GM18951 (cell line): ENCODE data around the gene EVI5.

Source experiments
- POLR2A ChIP-seq: IDR thresholded peaks from 4 replicates; pipeline ENCODE4 v1.6.1; 2011; ENCODE audit warnings: mild to moderate bottlenecking; ENCODE audit not compliant: insufficient read length, insufficient read depth; ENCODE audit errors: extremely low read depth
- in situ Hi-C: fragments of 300-500 bp; cut with MboI; formaldehyde crosslinking; loops from one replicate; pipeline ENCODE4 v1.12.0; 2022; ENCODE audit warnings: low sequenced_read_pairs, mixed read lengths, inconsistent platforms; ENCODE audit not compliant: unreplicated experiment

EVI5 gene

DNA sequence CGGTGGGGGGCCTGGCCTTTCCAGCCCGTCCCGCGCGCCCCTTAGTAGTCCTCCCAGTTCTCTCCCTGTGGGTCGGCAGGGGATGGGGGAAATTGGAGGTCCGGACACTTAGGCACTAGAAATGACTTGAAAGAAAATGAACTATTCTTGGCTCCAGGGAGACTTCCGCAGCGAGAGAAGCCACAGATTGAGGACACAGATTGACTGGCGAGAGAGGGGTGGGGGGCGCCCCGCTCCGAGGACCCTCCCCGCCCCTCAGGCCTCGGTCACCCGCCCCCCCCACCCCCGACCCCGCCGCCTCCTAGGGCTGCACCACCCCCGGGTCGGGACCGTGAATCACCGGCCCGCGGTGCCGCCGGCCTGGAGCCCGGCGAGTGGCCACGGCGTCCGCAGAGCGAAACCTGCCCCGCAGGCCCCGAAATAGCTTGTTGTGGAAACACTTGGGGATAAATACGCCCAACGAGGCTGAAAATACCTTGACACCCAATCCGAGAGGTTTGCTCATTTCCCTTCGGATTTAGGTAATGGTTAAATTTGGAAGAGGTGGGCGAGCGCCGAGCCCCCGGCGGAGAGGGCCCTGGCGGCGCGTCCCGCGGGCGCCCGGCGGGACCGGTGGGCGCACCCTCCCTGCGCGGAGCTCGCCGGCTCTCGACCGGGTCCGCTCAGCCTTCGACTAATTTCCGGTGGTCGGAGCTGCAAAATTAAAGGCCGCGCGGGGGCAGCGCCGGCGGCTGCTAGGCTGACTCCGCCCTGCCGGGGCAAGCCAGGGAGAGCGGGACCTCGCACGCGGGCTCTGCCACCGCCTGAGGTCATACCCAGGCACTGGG lies 298.4 kb downstream of the EVI5 start, which contains the start of gene GFI1:
Gene GFI1, minus strand, starts transcription at position 675 of the 827 bp plus-strand sequence. CDS start 3,438 bp downstream, outside the sequence.
- peak; percentile 65 for TF ChIP-seq POLR2A
- in situ Hi-C loops = loop anchor here (10.0 kb wide), 1 partner anchor 98 kb away; no protein-coding TSS in a partner anchor

DNA sequence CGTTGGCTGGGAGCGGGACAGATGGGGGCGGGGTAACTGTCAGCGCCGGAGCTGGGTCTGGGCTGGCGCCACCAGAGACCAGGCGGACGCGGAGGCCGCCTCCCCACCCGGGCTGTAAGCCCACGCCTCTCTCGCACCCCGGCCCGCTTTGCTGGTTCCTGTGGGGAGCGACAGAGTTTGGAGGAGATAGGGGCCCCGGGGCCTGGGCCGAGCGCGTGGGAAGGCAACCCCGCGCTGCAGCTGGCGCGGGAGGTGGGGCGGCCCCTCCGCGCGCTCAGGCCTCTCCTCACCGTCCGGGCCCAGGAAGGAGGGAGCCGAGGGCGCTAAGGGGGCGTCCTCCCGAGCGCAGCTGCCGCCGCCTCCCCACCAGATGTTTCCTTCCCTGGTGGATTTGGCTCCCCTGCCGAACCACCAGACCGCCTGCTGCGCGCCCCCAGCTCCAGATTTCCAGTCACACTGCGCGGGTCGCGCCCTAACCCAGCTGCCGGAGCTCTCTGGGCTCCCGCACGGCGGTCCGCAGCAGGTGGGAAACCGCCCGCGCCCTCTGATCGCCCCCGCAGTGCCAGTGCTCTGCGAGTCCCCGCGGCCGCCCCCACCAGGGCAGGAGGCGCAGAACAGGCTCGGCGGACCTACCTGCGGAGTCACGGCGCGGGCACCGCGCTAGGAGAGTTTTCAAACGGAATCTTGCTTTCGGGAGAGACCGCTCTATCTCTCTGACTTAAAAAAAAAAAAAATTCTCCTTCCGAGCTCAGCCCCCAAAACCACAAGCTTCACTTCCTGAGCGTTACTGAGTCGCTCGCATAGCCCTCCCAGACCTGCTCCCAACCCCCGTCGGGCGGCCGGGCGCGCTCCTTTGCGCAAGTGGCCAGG lies 299.3 kb downstream of the EVI5 start:
- in situ Hi-C loops = loop anchor here (10.0 kb wide), 1 partner anchor 99 kb away; no protein-coding TSS in a partner anchor
- TF ChIP-seq POLR2A = peak; percentile 58

DNA sequence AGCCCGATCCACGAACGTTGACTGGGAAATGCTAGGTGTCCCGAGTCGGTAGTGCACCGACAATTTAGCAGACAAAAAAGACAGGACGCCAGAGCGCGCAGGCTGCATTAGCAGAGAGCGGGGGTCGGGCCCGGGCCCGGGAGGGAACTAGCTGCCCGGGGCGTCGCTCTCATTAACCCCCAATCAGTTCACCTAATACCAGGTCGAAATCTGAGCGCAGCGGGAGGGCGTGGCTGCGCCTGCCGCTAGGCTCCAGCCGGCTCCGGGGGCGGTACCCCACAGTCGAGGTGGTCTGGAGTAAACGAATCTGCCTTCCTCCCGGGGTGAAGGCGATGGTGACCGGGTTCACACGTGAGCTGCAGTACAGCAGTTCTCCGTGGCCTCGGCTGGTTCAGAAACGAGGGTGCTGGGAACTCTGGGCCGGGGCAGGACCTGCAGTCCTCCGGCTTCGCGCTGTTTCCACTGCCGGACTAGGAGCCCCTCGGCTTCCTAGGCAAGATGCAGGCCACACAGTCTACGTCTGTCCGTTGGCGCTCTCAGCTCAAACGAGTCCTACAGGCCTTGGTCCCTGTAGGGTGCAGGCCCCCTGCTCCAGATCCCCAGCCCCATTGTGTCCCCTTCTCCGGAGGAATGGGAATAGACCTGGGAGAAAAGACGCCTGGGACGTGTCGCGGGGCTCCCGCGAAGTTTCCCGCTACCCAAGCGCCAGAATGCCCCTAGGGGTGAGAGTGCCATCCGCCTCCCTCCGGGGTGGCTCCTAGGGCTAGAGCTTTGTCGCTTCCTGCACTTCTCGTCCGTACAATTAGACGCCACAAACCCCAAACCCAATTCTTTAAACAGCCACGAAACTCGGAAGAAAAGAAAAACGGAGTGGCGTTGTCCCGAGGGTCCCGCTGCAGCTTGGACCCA lies 300.2 kb downstream of the EVI5 start:
- in situ Hi-C loops = loop anchor here (10.0 kb wide), 1 partner anchor 100 kb away; no protein-coding TSS in a partner anchor
- peak; percentile 64 for TF ChIP-seq POLR2A

DNA sequence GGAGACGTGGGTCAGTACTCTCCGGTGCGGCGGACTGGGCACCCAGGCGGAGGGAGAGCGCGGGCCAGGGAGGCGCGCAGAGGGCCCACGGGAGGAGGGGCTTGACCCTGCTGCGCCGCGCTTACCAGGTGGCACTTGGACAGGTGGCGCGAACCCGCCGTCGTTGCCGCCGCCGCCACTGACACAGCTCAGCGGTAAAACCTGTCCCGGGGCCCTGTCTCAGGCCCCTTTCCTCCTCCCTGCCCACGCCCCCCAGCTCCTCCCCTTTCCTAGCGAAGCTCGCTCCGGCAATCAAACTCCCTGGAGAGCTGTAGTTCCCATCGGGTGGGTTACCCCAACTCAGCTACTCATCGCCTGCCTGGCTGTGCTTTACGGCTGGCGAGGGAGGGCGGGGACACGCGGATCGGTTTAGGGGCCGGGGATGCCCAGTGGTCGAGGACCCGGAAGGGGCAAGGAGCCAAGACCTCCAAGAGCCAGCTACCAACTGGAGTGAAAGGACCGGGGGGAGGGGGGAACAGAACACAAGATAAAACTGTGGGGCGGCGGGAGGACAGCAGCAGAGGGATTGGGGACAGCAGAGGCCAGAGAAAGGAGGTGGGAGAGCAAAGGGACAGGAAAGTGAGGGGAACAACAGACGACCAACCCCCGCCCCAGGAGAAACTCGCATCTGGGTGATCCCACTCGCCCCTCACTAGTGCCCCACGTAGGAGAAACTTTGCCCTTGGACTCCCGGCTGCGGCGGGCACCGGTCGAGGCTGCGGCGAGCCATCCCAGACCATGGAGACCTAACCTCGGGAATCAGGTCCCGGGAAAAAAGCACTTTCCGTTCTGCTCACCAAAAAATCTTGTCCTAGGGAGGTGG lies 301.1 kb downstream of the EVI5 start:
- in situ Hi-C loops = loop anchor here (10.0 kb wide), 1 partner anchor 101 kb away; no protein-coding TSS in a partner anchor

DNA sequence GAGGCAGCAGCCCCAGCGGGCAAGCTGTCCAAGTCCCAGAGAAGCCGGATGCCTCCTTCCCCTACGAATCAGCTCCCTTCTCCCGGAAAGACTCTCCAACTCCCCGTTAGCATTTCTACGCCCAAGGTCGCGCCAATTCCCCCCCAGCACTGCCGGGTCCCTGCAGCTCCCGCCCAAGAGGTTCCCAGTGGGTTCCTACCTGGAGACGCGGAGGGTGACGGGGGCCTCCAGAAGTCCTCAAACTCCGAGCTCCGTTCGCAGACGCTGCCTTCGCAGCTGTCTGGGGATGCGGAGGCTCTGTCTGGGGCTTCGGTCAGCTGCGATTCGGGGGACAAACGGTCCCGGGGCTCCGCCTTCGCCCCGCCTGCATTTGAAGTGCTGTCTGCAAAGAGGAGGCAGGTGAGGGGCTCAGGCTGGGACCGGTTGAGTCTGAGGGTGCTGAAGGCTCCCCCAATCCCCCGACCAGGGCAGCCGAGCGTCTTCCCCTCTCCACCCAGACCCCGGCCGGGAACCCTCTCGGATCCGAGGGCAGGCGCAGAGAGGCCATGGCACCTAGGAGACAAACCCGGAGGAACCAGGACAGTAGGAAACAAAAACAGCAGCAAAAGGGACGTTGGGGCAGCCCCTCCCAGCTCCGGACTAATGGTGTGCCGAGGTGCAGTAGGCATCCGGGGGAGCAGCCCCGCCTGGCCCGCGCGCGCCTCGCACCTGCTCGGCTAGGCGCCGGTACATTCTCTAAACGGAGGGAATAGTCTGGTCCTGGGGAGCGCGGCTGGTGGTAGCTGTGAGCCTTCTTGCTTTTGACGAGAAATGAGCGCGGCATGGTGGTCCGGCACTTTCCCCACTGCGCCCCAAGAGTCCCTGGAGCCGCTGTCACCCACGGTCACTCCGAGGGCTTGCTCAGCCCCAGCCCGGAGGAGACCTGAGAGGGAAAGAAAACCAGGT lies 302.0 kb downstream of the EVI5 start:
- peak; percentile 16 for TF ChIP-seq POLR2A
- in situ Hi-C loops = loop anchor here (10.0 kb wide), 1 partner anchor 102 kb away; no protein-coding TSS in a partner anchor

More for the DNA sequence above, 301.1 kb downstream of the EVI5 start:
- TF ChIP-seq POLR2A = peak; percentile 45

DNA sequence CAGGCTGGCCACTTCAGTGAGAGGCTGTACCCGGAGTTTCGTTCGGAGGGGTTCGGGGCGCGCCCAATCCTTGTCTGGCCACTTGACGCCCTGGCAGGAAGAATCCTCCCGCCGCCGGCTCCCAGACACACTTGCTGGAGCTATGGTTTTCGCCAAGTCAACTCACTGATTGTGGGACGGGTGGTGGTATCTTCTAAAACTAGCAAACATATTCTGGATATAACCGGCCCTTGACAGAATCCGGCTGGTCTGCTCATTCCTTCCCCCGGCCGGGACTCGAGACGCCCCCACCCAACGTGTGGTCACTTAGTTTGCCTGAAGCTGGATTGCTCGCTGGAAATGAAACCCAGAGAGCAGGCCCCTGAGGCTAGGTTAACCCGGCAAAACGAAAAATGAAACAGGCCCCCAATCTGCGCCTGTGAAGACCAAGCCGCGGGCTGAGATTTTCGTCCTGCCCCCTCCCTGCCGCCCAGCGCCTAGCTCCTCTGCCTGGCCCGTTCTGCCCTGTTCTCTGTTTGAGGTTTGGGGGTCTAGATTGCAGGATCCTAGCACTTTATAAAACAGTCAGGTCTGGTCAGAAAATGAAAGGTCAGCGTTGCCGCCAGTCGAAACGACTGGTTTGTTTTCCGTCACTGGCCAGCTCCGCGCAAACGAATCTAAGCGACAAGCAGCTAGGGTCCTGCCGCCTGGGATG lies 302.8 kb downstream of the EVI5 start:
- TF ChIP-seq POLR2A = no peak
- in situ Hi-C loops = loop anchor here (10.0 kb wide), 1 partner anchor 103 kb away; no protein-coding TSS in a partner anchor

DNA sequence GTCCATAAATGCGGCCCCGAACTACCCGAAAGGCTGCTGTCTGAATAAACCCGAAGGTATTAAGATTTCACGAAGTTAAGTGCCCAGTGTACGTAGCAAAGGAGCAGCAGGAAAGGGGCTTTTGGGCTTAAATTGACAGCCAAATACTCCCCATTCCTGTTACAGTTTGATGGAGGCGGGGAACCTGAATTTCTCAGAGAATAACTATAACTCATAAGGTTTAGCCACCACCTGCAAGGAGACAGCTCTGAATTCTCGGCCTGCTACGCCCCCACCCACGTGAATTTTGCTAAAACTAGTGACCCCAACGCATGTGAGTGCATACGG lies 303.3 kb downstream of the EVI5 start:
- in situ Hi-C loops = loop anchor here (10.0 kb wide), 1 partner anchor 103 kb away; no protein-coding TSS in a partner anchor

DNA sequence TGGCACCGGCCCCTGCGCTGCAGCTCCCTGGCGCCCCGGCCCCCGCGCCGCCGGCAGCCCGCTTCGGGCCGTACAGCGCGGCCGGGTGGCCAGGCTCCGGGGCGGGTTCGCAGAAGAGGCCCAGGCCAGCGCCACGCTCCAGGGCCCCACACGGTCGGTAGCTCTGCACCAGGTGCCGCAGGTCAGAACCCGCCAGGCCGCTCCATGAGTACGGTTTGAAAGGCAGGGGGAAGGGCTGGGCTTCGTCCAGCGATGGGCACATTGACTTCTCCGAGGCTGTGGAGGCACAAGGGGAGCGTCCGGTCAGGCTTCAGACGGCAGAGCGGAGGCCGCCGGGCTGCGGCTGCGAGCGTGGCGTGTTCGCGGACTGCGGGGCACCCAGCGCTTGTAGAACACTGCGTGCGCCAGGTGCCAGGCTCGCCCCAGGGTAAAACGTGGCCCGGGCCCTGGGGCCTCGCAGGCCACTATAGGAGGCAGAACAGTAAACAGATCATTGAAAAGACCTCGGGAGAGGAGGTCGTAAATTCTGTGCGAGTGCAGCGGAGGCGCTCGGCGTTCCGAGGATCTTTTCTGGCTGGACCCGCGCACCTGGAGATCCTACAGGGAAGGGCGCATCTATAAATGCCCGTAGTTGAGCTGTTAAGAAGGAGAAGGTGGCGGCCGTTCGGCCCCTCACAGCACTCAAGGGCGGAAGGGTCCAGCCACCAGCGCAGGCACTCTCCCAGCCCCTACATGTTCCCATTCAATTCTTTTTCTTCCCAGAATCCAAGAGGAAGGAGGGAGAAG lies 303.9 kb downstream of the EVI5 start:
- no peak for TF ChIP-seq POLR2A
- in situ Hi-C loops = loop anchor here (10.0 kb wide), 1 partner anchor 104 kb away; no protein-coding TSS in a partner anchor

More for the DNA sequence above, 303.3 kb downstream of the EVI5 start:
- TF ChIP-seq POLR2A = no peak

DNA sequence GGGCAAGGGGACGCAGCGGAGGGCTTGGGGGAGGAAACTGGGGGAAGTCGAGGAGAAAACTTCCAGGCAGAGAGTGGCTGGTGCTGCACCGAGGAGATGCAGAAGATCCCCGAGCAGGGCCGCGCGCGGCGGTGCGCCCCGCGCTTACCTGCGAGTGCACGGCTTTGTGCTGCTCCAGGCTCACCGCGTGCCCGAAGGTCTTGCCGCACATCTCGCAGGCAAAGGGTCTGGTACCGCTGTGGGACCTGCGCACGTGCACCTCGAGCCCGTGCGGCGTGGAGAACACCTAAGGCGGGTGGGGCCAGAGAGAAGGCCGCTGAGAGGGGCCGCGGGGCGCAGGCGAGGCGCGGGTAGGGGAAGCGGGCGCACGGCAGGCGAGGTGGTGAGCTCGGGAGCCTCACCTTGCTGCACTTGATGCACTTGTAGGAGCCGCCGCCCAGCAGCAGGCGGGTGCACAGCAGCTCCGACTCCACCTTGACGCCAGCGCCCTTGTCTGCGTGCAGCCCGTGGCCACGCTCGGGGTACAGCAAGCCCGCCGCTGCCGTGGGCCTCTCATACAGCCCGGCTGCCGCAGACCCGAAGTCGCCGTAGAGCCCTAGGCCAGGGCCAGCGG lies 304.6 kb downstream of the EVI5 start:
- in situ Hi-C loops = loop anchor here (10.0 kb wide), 1 partner anchor 104 kb away; no protein-coding TSS in a partner anchor
- no peak for TF ChIP-seq POLR2A

DNA sequence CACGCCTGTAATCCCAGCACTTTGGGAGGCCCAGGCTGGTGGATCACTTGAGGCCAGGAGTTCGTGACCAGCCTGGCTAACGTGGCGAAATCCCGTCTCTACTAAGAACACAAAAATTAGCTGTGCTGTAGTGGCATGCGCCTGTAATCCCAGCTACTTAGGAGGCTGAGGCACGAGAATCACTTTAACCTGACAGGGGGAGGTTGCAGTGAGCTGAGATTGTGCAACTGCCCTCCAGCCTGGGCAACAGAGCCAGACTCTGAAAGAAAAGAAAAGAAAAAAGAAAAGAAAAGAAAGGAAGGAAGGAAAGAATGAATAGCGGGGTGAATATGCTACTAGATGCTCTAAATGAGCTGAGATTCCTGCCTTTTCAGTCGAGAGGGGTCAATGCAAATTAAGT lies 305.3 kb downstream of the EVI5 start:
- in situ Hi-C loops = no loop called here
- TF ChIP-seq POLR2A = no peak
